ENCODE measurements around the gene PTPN4. TPM values are rescaled to one million over a fixed set of nuclear protein-coding genes. Genes with fewer than 3 reads are reported as not detected.

PTPN4 gene
- total and polyA plus RNA-seq, 2 of the 13 experiments (the other 11 are each of a cell fraction or from before 2014, with no cell fraction given): 20.3 to 34.6 TPM

GRCh38 chr2:119766944-119767343 lies 7.2 kb downstream of the PTPN4 start:
- Histone ChIP-seq H3K4me1 (ENCODE audit: insufficient read depth, low read length) (peaks cover 77% of the 10 kb centered on the region), H3K4me3 (replicated peaks in 1 of 3; ENCODE audit: insufficient read depth in 1 of 3, low read depth in 2 of 3, low read length in 3 of 3) (no peak overlapping the region), H3K9ac (ENCODE audit: insufficient read depth, low read depth, low read length) (no peak overlapping the region), H3K36me3 (replicated peaks in 1 of 2; ENCODE audit: control insufficient read depth in 1 of 2, insufficient read depth in 2 of 2, low read length in 2 of 2) (no peaks in the 10 kb centered on the region; a peak in 1 of 5 replicates), H2AFZ (ENCODE audit: low read length) (no peak overlapping the region), H3K4me2 (ENCODE audit: low read depth, low read length) (no peak overlapping the region), H3K27ac (ENCODE audit: extremely low read length, insufficient read depth, low read length) (no peak overlapping the region), H3K27me3 (ENCODE audit: control insufficient read depth in 1 of 2, insufficient read depth in 2 of 2, low read length in 2 of 2) (no peaks in the 10 kb centered on the region), H3K9me3 (ENCODE audit: low read length) (no peaks in the 10 kb centered on the region), H4K20me1 (ENCODE audit: insufficient read depth, low read length) (peaks cover 30% of the 10 kb centered on the region), H3K79me2 (ENCODE audit: insufficient read depth, low read length) (peaks cover 97% of the 10 kb centered on the region)
- BruUV-seq (replicated peaks): no TSS peak
- ChIA-PET POLR2A (no interaction called here), CTCF (ENCODE audit: low intra/inter-chr PET ratio, low total read pairs) (no interaction called here)
- peak; percentile 84 for ATAC-seq
- no peak for DNase-seq (ENCODE audit: low spot score)
- TF ChIP-seq HMGXB4 (CRISPR knock-in tag; IDR thresholded peaks at IDR 0.05; ENCODE audit: borderline replicate concordance in 1 of 2, low read depth in 1 of 2) (no peak), PAWR (CRISPR knock-in tag; IDR thresholded peaks at IDR 0.05; ENCODE audit: borderline replicate concordance) (no peak), HNRNPL (IDR thresholded peaks at IDR 0.05; ENCODE audit: low read depth, low read length) (no peak), GTF3A (CRISPR knock-in tag; conservative IDR thresholded peaks at IDR 0.05) (no peak), MBD4 (IDR thresholded peaks at IDR 0.05; ENCODE audit: borderline replicate concordance, low read length) (no peak), SMAD1 (CRISPR knock-in tag; IDR thresholded peaks at IDR 0.05; ENCODE audit: borderline replicate concordance, low read depth) (no peak), ATAD3A (CRISPR knock-in tag; IDR thresholded peaks at IDR 0.05) (no peak), TAF15 (IDR thresholded peaks at IDR 0.05; ENCODE audit: low read depth, low read length, poor library complexity, severe bottlenecking) (no peak), RARA (CRISPR knock-in tag; IDR thresholded peaks at IDR 0.05) (no peak), CBFB (CRISPR knock-in tag; IDR thresholded peaks at IDR 0.05) (no peak)
- TF ChIP-seq, protein P1, sequence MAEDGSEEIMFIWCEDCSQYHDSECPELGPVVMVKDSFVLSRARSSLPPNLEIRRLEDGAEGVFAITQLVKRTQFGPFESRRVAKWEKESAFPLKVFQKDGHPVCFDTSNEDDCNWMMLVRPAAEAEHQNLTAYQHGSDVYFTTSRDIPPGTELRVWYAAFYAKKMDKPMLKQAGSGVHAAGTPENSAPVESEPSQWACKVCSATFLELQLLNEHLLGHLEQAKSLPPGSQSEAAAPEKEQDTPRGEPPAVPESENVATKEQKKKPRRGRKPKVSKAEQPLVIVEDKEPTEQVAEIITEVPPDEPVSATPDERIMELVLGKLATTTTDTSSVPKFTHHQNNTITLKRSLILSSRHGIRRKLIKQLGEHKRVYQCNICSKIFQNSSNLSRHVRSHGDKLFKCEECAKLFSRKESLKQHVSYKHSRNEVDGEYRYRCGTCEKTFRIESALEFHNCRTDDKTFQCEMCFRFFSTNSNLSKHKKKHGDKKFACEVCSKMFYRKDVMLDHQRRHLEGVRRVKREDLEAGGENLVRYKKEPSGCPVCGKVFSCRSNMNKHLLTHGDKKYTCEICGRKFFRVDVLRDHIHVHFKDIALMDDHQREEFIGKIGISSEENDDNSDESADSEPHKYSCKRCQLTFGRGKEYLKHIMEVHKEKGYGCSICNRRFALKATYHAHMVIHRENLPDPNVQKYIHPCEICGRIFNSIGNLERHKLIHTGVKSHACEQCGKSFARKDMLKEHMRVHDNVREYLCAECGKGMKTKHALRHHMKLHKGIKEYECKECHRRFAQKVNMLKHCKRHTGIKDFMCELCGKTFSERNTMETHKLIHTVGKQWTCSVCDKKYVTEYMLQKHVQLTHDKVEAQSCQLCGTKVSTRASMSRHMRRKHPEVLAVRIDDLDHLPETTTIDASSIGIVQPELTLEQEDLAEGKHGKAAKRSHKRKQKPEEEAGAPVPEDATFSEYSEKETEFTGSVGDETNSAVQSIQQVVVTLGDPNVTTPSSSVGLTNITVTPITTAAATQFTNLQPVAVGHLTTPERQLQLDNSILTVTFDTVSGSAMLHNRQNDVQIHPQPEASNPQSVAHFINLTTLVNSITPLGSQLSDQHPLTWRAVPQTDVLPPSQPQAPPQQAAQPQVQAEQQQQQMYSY (CRISPR knock-in tag; IDR thresholded peaks at IDR 0.05): no peak
- WGBS (ENCODE audit: low lambda C conversion rate): 89% methylated on average over 5 of the region's 5 CpGs
- in situ Hi-C loops (cut with HindIII; ENCODE audit: extremely low pct_ligation_motif_present, low pct_unique_long_range_greater_than_20kb) (no loop called here), intact Hi-C loops (cut with micrococcal nuclease; ENCODE audit: unreplicated experiment) (no loop called here)
- FAIRE-seq: no peak

Data from HepG2 (cell line).